GM06990 (cell line): ENCODE measurements around the gene IGF2R.

Experiments
- DNase-seq: peaks from one replicate; pipeline ENCODE4 v3.0.0-alpha.2; 2011; ENCODE audit not compliant: insufficient read length; ENCODE audit errors: extremely low read depth
- H3K27me3 ChIP-seq: replicated peaks from 2 replicates; pipeline ENCODE4 v1.6.0; 2011; ENCODE audit warnings: low read length; ENCODE audit not compliant: control insufficient read depth, insufficient read depth
- H3K36me3 ChIP-seq: 2 replicates; pipeline ENCODE4 v1.5.1; 2011; ENCODE audit warnings: low read length; ENCODE audit not compliant: control insufficient read depth, insufficient read depth
- H3K4me3 ChIP-seq: replicated peaks from 2 replicates; pipeline ENCODE4 v1.5.1; 2011; ENCODE audit warnings: low read depth, mild to moderate bottlenecking, control low read depth, low read length
- TF ChIP-seq, protein P1 (sequence below): IDR thresholded peaks from 2 replicates; pipeline ENCODE4 v1.5.1; 2011; ENCODE audit warnings: low read length, control low read depth, mild to moderate bottlenecking, inconsistent platforms; ENCODE audit not compliant: insufficient read depth, poor library complexity, severe bottlenecking

IGF2R gene

GRCh38 chr6:160041608-160042007 is 72.7 kb downstream of the IGF2R start:
- Histone ChIP-seq H3K36me3 (peaks cover 38% of the 10 kb centered on the region), H3K4me3 (no peak overlapping the region), H3K27me3 (no peaks in the 10 kb centered on the region)
- TF ChIP-seq, protein P1, sequence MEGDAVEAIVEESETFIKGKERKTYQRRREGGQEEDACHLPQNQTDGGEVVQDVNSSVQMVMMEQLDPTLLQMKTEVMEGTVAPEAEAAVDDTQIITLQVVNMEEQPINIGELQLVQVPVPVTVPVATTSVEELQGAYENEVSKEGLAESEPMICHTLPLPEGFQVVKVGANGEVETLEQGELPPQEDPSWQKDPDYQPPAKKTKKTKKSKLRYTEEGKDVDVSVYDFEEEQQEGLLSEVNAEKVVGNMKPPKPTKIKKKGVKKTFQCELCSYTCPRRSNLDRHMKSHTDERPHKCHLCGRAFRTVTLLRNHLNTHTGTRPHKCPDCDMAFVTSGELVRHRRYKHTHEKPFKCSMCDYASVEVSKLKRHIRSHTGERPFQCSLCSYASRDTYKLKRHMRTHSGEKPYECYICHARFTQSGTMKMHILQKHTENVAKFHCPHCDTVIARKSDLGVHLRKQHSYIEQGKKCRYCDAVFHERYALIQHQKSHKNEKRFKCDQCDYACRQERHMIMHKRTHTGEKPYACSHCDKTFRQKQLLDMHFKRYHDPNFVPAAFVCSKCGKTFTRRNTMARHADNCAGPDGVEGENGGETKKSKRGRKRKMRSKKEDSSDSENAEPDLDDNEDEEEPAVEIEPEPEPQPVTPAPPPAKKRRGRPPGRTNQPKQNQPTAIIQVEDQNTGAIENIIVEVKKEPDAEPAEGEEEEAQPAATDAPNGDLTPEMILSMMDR, result no peak
- DNase-seq, result no peak

DNA sequence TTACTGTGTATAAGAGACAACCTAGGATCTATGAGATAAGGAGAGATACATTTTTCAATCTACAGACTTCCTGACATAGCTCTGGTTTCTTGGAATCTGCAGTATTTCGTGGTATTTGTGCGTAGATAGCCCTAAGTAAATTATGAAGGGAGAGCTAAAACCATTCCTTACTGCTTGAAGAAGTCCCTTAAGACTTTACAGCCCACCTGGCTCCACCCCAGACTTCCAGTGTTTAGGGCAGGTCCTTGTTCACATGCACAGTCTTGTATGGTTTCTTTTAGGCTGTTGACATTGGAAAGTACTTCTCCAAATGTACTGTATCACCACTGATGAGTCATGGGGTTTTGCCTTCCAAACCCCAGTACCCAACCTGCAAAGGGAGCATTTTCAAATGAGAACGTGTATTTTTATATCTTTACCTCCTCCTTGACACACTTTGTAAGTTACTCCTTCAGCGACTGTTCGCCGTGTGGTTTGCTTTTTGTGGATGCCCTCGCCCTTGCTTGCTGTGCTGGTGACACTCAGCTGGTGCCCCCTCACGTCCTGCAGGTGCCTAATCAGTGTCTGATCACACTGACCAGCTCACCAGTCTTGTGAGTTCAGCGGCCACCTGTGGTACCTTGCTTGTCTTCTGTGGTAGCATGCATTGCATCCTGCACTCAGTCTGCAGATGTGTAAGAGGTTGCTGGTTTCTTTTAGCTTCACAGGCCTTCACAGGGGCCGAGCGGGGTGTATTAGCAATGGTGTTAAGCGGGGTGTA is 73.3 kb downstream of the IGF2R start:
- Histone ChIP-seq H3K27me3 (no peaks in the 10 kb centered on the region), H3K4me3 (no peak overlapping the region), H3K36me3 (peaks cover 42% of the 10 kb centered on the region)
- TF ChIP-seq, protein P1, result no peak
- DNase-seq, result no peak

DNA sequence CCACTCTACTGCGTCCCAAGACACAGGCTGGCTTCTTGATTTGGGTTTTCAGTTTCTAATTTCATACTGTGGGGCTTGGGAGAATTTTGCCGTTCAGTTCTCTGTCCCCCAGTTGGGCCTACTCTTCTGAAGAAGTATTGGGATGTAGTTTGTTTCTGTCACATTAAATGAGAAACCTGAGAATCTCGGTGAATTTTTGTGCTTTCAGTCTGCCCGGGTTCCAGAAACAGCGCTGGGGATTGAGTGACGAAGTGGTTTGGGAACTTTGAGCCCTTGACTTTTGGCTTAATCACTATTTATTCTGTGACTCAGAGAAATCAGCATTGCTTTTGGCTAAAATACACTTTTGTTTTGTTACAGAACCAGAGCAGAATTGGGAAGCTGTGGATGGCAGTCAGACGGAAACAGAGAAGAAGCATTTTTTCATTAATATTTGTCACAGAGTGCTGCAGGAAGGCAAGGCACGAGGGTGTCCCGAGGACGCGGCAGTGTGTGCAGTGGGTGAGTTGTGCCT is 74.0 kb downstream of the IGF2R start:
- Histone ChIP-seq H3K4me3 (no peak overlapping the region), H3K36me3 (peaks cover 45% of the 10 kb centered on the region), H3K27me3 (no peaks in the 10 kb centered on the region)
- DNase-seq, result no peak
- TF ChIP-seq, protein P1, result no peak

DNA sequence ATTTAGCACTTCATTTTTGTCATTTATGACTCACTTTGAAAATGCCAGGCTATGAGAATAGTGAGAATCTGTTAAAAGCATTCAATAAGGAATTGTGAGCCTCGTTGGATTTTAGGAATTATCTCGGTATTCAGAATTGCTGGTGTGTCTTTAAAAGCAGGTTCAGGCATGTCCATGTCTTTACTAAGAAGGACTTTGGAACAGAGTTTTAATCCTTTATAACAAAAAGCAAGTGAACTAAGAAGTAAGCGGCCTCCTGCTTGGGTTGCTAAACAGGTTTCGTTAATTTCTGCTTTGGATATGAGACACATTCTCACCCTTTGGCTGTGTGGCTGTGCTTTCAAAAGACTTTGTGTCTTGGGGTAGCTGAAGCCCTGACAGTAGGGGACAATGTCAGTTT is 74.9 kb downstream of the IGF2R start:
- Histone ChIP-seq H3K36me3 (peaks cover 52% of the 10 kb centered on the region), H3K27me3 (no peaks in the 10 kb centered on the region), H3K4me3 (no peak overlapping the region)
- no peak for DNase-seq
- TF ChIP-seq, protein P1, result no peak

DNA sequence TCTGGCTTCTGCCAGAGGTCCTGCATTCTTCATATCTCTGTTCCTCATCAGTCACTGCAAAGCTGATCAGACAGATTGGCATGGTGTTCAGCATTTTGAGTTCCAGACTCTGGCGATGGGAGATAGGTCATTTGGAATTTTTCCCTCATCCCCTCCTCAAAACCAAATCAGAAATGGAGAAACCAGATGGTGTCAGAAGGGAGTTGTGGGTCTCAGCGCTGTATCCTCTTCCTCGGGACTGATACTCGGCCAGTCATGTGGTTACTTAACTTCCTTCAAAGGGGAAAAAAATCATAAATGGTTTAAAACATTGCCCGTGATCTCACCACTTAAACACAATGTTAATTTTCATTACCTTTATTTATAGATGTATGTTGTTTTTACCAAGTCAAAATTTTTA is 75.8 kb downstream of the IGF2R start:
- Histone ChIP-seq H3K4me3 (no peak overlapping the region), H3K27me3 (no peaks in the 10 kb centered on the region), H3K36me3 (peaks cover 55% of the 10 kb centered on the region)
- no peak for DNase-seq
- TF ChIP-seq, protein P1, result no peak
